H9 (cell line): Measurements from ENCODE around the gene TMEM134. TPM values are rescaled to one million over a fixed set of nuclear protein-coding genes. Genes with fewer than 3 reads are reported as not detected.
A peak's percentile ranks its signal among the peaks of the same experiment; 100 is the strongest.

Experiments
- DNase-seq: peaks from one replicate; pipeline ENCODE4 v3.0.0-alpha.2; 2017
- H2AFZ ChIP-seq: one replicate; pipeline ENCODE4 v1.6.1; 2013; ENCODE audit warnings: mild to moderate bottlenecking, low read length, control low read depth, moderate library complexity
- H2AK5ac ChIP-seq: 2 replicates; pipeline ENCODE4 v1.6.1; 2013; ENCODE audit warnings: low read length, control low read depth, mixed read lengths; ENCODE audit not compliant: insufficient read length
- H2BK120ac ChIP-seq: one replicate; pipeline ENCODE4 v1.6.1; 2013; ENCODE audit warnings: low read depth, mild to moderate bottlenecking, low read length, control low read depth, inconsistent platforms; ENCODE audit not compliant: poor library complexity, severe bottlenecking
- H2BK12ac ChIP-seq: 2 replicates; pipeline ENCODE4 v1.6.1; 2013; ENCODE audit warnings: low read length, control low read depth, mixed read lengths, low read depth; ENCODE audit not compliant: insufficient read length
- H2BK15ac ChIP-seq: 2 replicates; pipeline ENCODE4 v1.6.1; 2013; ENCODE audit warnings: low read depth, low read length, control low read depth
- H2BK20ac ChIP-seq: one replicate; pipeline ENCODE4 v1.6.1; 2013; ENCODE audit warnings: low read depth, mild to moderate bottlenecking, low read length, control low read depth, inconsistent platforms; ENCODE audit not compliant: poor library complexity, severe bottlenecking
- H2BK5ac ChIP-seq: 2 replicates; pipeline ENCODE4 v1.6.1; 2013; ENCODE audit warnings: low read length, control low read depth, mixed read lengths; ENCODE audit not compliant: insufficient read length
- H3K14ac ChIP-seq: 2 replicates; pipeline ENCODE4 v1.6.1; 2013; ENCODE audit warnings: low read length, control low read depth; ENCODE audit not compliant: insufficient read depth
- H3K18ac ChIP-seq: 2 replicates; pipeline ENCODE4 v1.6.1; 2013; ENCODE audit warnings: low read depth, mild to moderate bottlenecking, mixed read lengths, low read length, control low read depth; ENCODE audit not compliant: insufficient read length
- H3K23ac ChIP-seq: 2 replicates; pipeline ENCODE4 v1.6.1; 2013; ENCODE audit warnings: low read length, control low read depth, mixed read lengths, low read depth; ENCODE audit not compliant: insufficient read length
- H3K23me2 ChIP-seq: 2 replicates; pipeline ENCODE4 v1.6.1; 2013; ENCODE audit warnings: low read depth, mild to moderate bottlenecking, mixed read lengths, low read length, control low read depth; ENCODE audit not compliant: insufficient read length, poor library complexity, severe bottlenecking
- H3K27ac ChIP-seq: 2 replicates; pipeline ENCODE4 v1.5.1; 2013; ENCODE audit warnings: low read length, control low read depth, mixed read lengths, low read depth; ENCODE audit not compliant: insufficient read length
- H3K27me3 ChIP-seq: 2 replicates; pipeline ENCODE4 v1.6.1; 2013; ENCODE audit warnings: low read length, control low read depth, inconsistent platforms; ENCODE audit not compliant: insufficient read depth
- H3K4ac ChIP-seq: 2 replicates; pipeline ENCODE4 v1.6.1; 2013; ENCODE audit warnings: low read depth, mild to moderate bottlenecking, control low read depth, inconsistent platforms, low read length, moderate library complexity
- H3K4me1 ChIP-seq: 2 replicates; pipeline ENCODE4 v1.6.1; 2013; ENCODE audit warnings: low read length, control low read depth, inconsistent platforms; ENCODE audit not compliant: insufficient read depth
- H3K4me2 ChIP-seq: 2 replicates; pipeline ENCODE4 v1.6.1; 2013; ENCODE audit warnings: low read length, control low read depth, mixed read lengths; ENCODE audit not compliant: insufficient read length, insufficient read depth
- H3K56ac ChIP-seq: 2 replicates; pipeline ENCODE4 v1.6.1; 2013; ENCODE audit warnings: low read depth, mild to moderate bottlenecking, mixed read lengths, low read length, control low read depth; ENCODE audit not compliant: insufficient read length
- H3K79me1 ChIP-seq: 2 replicates; pipeline ENCODE4 v1.6.1; 2013; ENCODE audit warnings: low read depth, mild to moderate bottlenecking, moderate library complexity, low read length, control low read depth, inconsistent platforms; ENCODE audit not compliant: insufficient read depth, poor library complexity, severe bottlenecking
- H3K79me2 ChIP-seq: 2 replicates; pipeline ENCODE4 v1.6.1; 2013; ENCODE audit warnings: low read length, control low read depth, inconsistent platforms; ENCODE audit not compliant: insufficient read depth
- H3K9ac ChIP-seq: 2 replicates; pipeline ENCODE4 v1.6.1; 2013; ENCODE audit warnings: low read length, control low read depth, mixed read lengths; ENCODE audit not compliant: insufficient read length; ENCODE audit errors: extremely low read depth
- H3K9me3 ChIP-seq: one replicate; pipeline ENCODE4 v1.6.1; 2013; ENCODE audit warnings: low read depth, low read length, inconsistent platforms; ENCODE audit not compliant: control insufficient read depth
- H3T11ph ChIP-seq: one replicate; pipeline ENCODE4 v1.6.1; 2013; ENCODE audit warnings: mild to moderate bottlenecking, low read length, control low read depth, inconsistent platforms
- H4K20me1 ChIP-seq: one replicate; pipeline ENCODE4 v1.6.1; 2013; ENCODE audit not compliant: control insufficient read depth, insufficient read length, insufficient read depth
- H4K5ac ChIP-seq: 2 replicates; pipeline ENCODE4 v1.6.1; 2013; ENCODE audit warnings: low read depth, mild to moderate bottlenecking, mixed read lengths, low read length, control low read depth; ENCODE audit not compliant: insufficient read length
- H4K8ac ChIP-seq: replicated peaks from 2 replicates; pipeline ENCODE4 v1.6.1; 2013; ENCODE audit warnings: low read length, control low read depth, mixed read lengths, low read depth; ENCODE audit not compliant: insufficient read length
- H4K91ac ChIP-seq: 2 replicates; pipeline ENCODE4 v1.6.1; 2013; ENCODE audit warnings: low read depth, mild to moderate bottlenecking, moderate library complexity, mixed read lengths, low read length, control low read depth; ENCODE audit not compliant: insufficient read length
- H3K27ac Mint-ChIP-seq, 3 experiments: 2 replicates in 2 of 3; 3 replicates in 1 of 3; pipeline ENCODE4 v1.8.0; 2020 to 2021; ENCODE audit warnings: mixed read lengths in 3 of 3, mild to moderate bottlenecking in 1 of 3, moderate library complexity in 1 of 3
- H3K27me3 Mint-ChIP-seq: 2 replicates; pipeline ENCODE4 v1.8.0; 2021; ENCODE audit warnings: low read depth, mild to moderate bottlenecking, moderate library complexity, mixed read lengths
- H3K36me3 Mint-ChIP-seq, 3 experiments: 2 replicates in 2 of 3; 3 replicates in 1 of 3; pipeline ENCODE4 v1.8.0; 2020 to 2021; ENCODE audit warnings: low read depth in 3 of 3, mixed read lengths in 3 of 3; ENCODE audit not compliant: insufficient read depth in 1 of 3
- H3K4me1 Mint-ChIP-seq, 2 experiments: 2 replicates each; pipeline ENCODE4 v1.8.0; 2020; ENCODE audit warnings: mixed read lengths in 2 of 2
- H3K4me3 Mint-ChIP-seq, 2 experiments: 2 replicates in 1 of 2; 3 replicates in 1 of 2; pipeline ENCODE4 v1.8.0; 2020 to 2021; ENCODE audit warnings: mild to moderate bottlenecking in 2 of 2, mixed read lengths in 2 of 2, moderate library complexity in 1 of 2
- H3K9me3 Mint-ChIP-seq, 2 experiments: 2 replicates in 1 of 2; 3 replicates in 1 of 2; pipeline ENCODE4 v1.8.0; 2020; ENCODE audit warnings: mild to moderate bottlenecking in 2 of 2, mixed read lengths in 2 of 2, moderate library complexity in 1 of 2
- WGBS: extraction: QIAGEN DNeasy Blood & Tissue Kit; methylation state at CpG from one replicate; pipeline ENCODE4 v1.1.7; 2013; ENCODE audit warnings: missing lambda C conversion rate, low lambda C conversion rate, mixed read lengths; ENCODE audit not compliant: insufficient read length; ENCODE audit errors: extremely low coverage; 5-methylcytosine and 5-hydroxymethylcytosine counted together
- total RNA-seq: library from RNA; stranded (reverse); gene quantifications from 2 replicates; pipeline ENCODE4 v1.2.1, GENCODE V29; 2021
- TF ChIP-seq, protein P1 (sequence below): fragments of 200-600 bp; sonication (generic); conservative IDR thresholded peaks from 3 replicates; pipeline ENCODE4 v1.8.0; 2021; ENCODE audit warnings: antibody characterized with exemption, mild to moderate bottlenecking

The TMEM134 gene
- total RNA-seq, 1 experiment from 2014 or later: 53.6 TPM

DNA sequence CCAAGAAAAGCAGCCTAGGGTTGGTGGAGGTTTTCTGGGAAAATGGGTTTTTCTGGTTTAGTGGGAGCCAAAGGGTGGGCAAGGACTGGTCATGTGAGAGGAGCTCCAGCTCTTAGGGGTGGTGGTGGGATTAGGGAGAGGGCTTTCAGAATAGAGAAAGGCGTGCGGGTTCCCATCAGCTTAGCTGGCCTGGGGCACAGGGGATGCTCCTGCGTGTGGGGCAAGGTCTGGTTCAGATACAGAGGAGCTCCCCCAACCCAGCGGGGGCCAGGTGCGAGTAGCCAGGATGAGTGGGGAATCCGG is 644 bp downstream of the TMEM134 start:
- Histone ChIP-seq H3K9ac (peak overlapping the region; percentile 43), H3K27me3 (peaks cover 3% of the 10 kb centered on the region; the same call in 1 of the 2 replicates), H3K23me2 (peaks cover 12% of the 10 kb centered on the region), H4K8ac (no peak overlapping the region), H2AFZ (no peak overlapping the region), H3K27ac (no peak overlapping the region), H2AK5ac (no peak overlapping the region), H4K5ac (no peak overlapping the region), H2BK15ac (no peak overlapping the region), H2BK5ac (no peak overlapping the region), H3K56ac (no peak overlapping the region), H3K23ac (no peak overlapping the region), H3K18ac (no peak overlapping the region), H4K91ac (no peak overlapping the region), H2BK20ac (no peak overlapping the region), H3T11ph (no peak overlapping the region), H3K79me2 (no peaks in the 10 kb centered on the region), H2BK12ac (no peak overlapping the region), H3K4me1 (no peaks in the 10 kb centered on the region; the same call in 1 of the 2 replicates), H2BK120ac (no peak overlapping the region), H3K9me3 (no peaks in the 10 kb centered on the region), H3K14ac (no peak overlapping the region), H4K20me1 (no peaks in the 10 kb centered on the region), H3K4ac (no peak overlapping the region), H3K4me2 (peak overlapping the region; percentile 67), H3K79me1 (no peaks in the 10 kb centered on the region)
- TF ChIP-seq, protein P1, sequence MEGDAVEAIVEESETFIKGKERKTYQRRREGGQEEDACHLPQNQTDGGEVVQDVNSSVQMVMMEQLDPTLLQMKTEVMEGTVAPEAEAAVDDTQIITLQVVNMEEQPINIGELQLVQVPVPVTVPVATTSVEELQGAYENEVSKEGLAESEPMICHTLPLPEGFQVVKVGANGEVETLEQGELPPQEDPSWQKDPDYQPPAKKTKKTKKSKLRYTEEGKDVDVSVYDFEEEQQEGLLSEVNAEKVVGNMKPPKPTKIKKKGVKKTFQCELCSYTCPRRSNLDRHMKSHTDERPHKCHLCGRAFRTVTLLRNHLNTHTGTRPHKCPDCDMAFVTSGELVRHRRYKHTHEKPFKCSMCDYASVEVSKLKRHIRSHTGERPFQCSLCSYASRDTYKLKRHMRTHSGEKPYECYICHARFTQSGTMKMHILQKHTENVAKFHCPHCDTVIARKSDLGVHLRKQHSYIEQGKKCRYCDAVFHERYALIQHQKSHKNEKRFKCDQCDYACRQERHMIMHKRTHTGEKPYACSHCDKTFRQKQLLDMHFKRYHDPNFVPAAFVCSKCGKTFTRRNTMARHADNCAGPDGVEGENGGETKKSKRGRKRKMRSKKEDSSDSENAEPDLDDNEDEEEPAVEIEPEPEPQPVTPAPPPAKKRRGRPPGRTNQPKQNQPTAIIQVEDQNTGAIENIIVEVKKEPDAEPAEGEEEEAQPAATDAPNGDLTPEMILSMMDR: no peak
- peak overlapping the region; percentile 63 to 95 (median 80); a peak in 5 of 7 replicates for H3K27ac Mint-ChIP-seq
- no CpG with 5 or more reads among the region's 6 CpGs for WGBS
- H3K4me1 Mint-ChIP-seq: peaks cover 20 to 25% of the 10 kb centered on the region in 2 experiments
- peaks cover 0 to 4% (median 0%) of the 10 kb centered on the region in 3 experiments; a peak in 2 of 7 replicates for H3K36me3 Mint-ChIP-seq
- H3K9me3 Mint-ChIP-seq: no peaks in the 10 kb centered on the region
- peaks cover 8% of the 10 kb centered on the region for H3K27me3 Mint-ChIP-seq
- peak overlapping the region; percentile 87 to 90 for H3K4me3 Mint-ChIP-seq
- no peak for DNase-seq
